SK-N-SH (cell line): ENCODE measurements around the gene HELB.

Source experiments
- CHD2 ChIP-seq: fragments of 150-350 bp; IDR thresholded peaks from 2 replicates; pipeline ENCODE4 v1.6.1; 2018; ENCODE audit warnings: low read length; ENCODE audit not compliant: partially characterized antibody
- CTCF ChIP-seq: fragments of 200-600 bp; sonication (generic); IDR thresholded peaks from 2 replicates; pipeline ENCODE4 v1.6.1; 2017; ENCODE audit warnings: antibody characterized with exemption, mild to moderate bottlenecking, moderate library complexity
- ELF1 ChIP-seq: IDR thresholded peaks from 2 replicates; pipeline ENCODE4 v1.4.0; 2012
- EZH2phosphoT487 ChIP-seq: fragments of 200-600 bp; sonication (generic); IDR thresholded peaks from 2 replicates; pipeline ENCODE4 v1.6.1; 2017; ENCODE audit warnings: low read depth, mixed run types, mild to moderate bottlenecking, antibody characterized with exemption, moderate library complexity, borderline replicate concordance
- GABPA ChIP-seq: IDR thresholded peaks from 2 replicates; pipeline ENCODE4 v1.4.0; 2012; ENCODE audit warnings: low read depth, mild to moderate bottlenecking
- MAX ChIP-seq: IDR thresholded peaks from 2 replicates; pipeline ENCODE4 v1.4.0; 2012; ENCODE audit warnings: low read depth
- MXI1 ChIP-seq: IDR thresholded peaks from 2 replicates; pipeline ENCODE4 v1.6.1; 2012; ENCODE audit warnings: mild to moderate bottlenecking, low read depth, low read length, improper control_type of control experiment
- POLR2AphosphoS5 ChIP-seq: IDR thresholded peaks from 2 replicates; pipeline ENCODE4 v1.6.1; 2012; ENCODE audit warnings: low read depth, low read length
- RAD21 ChIP-seq: IDR thresholded peaks from 2 replicates; pipeline ENCODE4 v1.6.1; 2012; ENCODE audit warnings: mild to moderate bottlenecking, low read length
- REST ChIP-seq: IDR thresholded peaks from 2 replicates; pipeline ENCODE4 v1.6.1; 2012; ENCODE audit warnings: mild to moderate bottlenecking, low read depth, low read length, moderate library complexity
- RXRA ChIP-seq: IDR thresholded peaks from 2 replicates; pipeline ENCODE4 v1.4.0; 2012; ENCODE audit warnings: low read depth, mild to moderate bottlenecking, borderline replicate concordance
- TAF1 ChIP-seq: IDR thresholded peaks from 2 replicates; pipeline ENCODE4 v1.6.1; 2012; ENCODE audit warnings: low read depth, mild to moderate bottlenecking, low read length, moderate library complexity, borderline replicate concordance
- TEAD4 ChIP-seq: IDR thresholded peaks from 2 replicates; pipeline ENCODE4 v1.4.0; 2012; ENCODE audit warnings: mild to moderate bottlenecking, borderline replicate concordance; ENCODE audit not compliant: insufficient read depth
- USF2 ChIP-seq: fragments of 150-350 bp; IDR thresholded peaks from 2 replicates; pipeline ENCODE4 v1.6.1; 2017; ENCODE audit warnings: antibody characterized with exemption, low read length, low read depth, borderline replicate concordance

- TF ChIP-seq CTCF (no peak), USF2 (no peak), TAF1 (no peak), REST (no peak), MXI1 (no peak), MAX (no peak), POLR2AphosphoS5 (no peak), EZH2phosphoT487 (no peak), RAD21 (no peak), TEAD4 (no peak), ELF1 (no peak), CHD2 (no peak), GABPA (no peak), RXRA (no peak)
These were observed 31.7 kb upstream of the HELB start for GRCh38 chr12:66270613-66271012.
